HepG2 (cell line): ENCODE results near the gene IFIT5. TPM values are rescaled to one million over a fixed set of nuclear protein-coding genes. Genes with fewer than 3 reads are reported as not detected.
A peak's percentile ranks its signal among the peaks of the same experiment; 100 is the strongest.

Source experiments
- ARID2 ChIP-seq: sonication (generic); formaldehyde crosslinking; IDR thresholded peaks from 2 replicates; pipeline ENCODE4 v1.8.1; 2022; ENCODE audit warnings: mild to moderate bottlenecking, missing genetic modification reagents, borderline replicate concordance
- DRAP1 ChIP-seq: IDR thresholded peaks from 2 replicates; pipeline ENCODE4 v1.6.1; 2016; ENCODE audit warnings: missing genetic modification reagents, missing compliant biosample characterization
- FOXC1 ChIP-seq: sonication (generic); formaldehyde crosslinking; IDR thresholded peaks from 2 replicates; pipeline ENCODE4 v1.8.0; 2022; ENCODE audit warnings: mild to moderate bottlenecking, missing genetic modification reagents, borderline replicate concordance
- GABPB1 ChIP-seq: IDR thresholded peaks from 2 replicates; pipeline ENCODE4 v1.6.1; 2016; ENCODE audit warnings: mild to moderate bottlenecking, missing genetic modification reagents, moderate library complexity, missing compliant biosample characterization
- GLMP ChIP-seq: sonication (generic); formaldehyde crosslinking; IDR thresholded peaks from 2 replicates; pipeline ENCODE4 v1.9.0; 2021; ENCODE audit warnings: missing genetic modification reagents, mild to moderate bottlenecking, borderline replicate concordance
- GTF3A ChIP-seq: sonication (generic); formaldehyde crosslinking; conservative IDR thresholded peaks from 2 replicates; pipeline ENCODE4 v1.4.0; 2020; ENCODE audit warnings: mild to moderate bottlenecking, missing genetic modification reagents
- KLF9 ChIP-seq: IDR thresholded peaks from 2 replicates; pipeline ENCODE4 v1.6.1; 2016; ENCODE audit warnings: low read depth
- PCBP2 ChIP-seq: fragments of 200-400 bp; formaldehyde crosslinking; optimal IDR thresholded peaks from 2 replicates; pipeline ENCODE3; 2018; ENCODE audit warnings: low read length, low read depth; ENCODE audit not compliant: poor library complexity, severe bottlenecking
- POLR2AphosphoS5 ChIP-seq: IDR thresholded peaks from 2 replicates; pipeline ENCODE4 v1.6.1; 2012; ENCODE audit warnings: low read depth, low read length
- RFX5 ChIP-seq: IDR thresholded peaks from 2 replicates; pipeline ENCODE4 v1.6.1; 2011; ENCODE audit warnings: low read depth, low read length, improper control_type of control experiment
- SRSF4 ChIP-seq: fragments of 200-400 bp; formaldehyde crosslinking; IDR thresholded peaks from one replicate; pipeline ENCODE4 v1.6.1; 2018; ENCODE audit warnings: mild to moderate bottlenecking, low read depth, low read length, moderate library complexity; ENCODE audit not compliant: poor library complexity, severe bottlenecking
- TEAD3 ChIP-seq: optimal IDR thresholded peaks from 2 replicates; pipeline ENCODE3; 2016; ENCODE audit warnings: borderline replicate concordance
- ZBTB10 ChIP-seq: sonication (generic); formaldehyde crosslinking; IDR thresholded peaks from 2 replicates; pipeline ENCODE4 v1.4.0; 2020; ENCODE audit warnings: missing genetic modification reagents, borderline replicate concordance
- ZBTB26 ChIP-seq: IDR thresholded peaks from 2 replicates; pipeline ENCODE4 v1.6.1; 2016; ENCODE audit warnings: missing compliant biosample characterization, missing genetic modification reagents, borderline replicate concordance
- ZBTB3 ChIP-seq: sonication (generic); formaldehyde crosslinking; IDR thresholded peaks from 2 replicates; pipeline ENCODE4 v1.4.0; 2020; ENCODE audit warnings: low read depth, mild to moderate bottlenecking, moderate library complexity, missing genetic modification reagents, borderline replicate concordance
- ZC3H4 ChIP-seq: sonication (generic); formaldehyde crosslinking; IDR thresholded peaks from 2 replicates; pipeline ENCODE4 v1.4.0; 2020; ENCODE audit warnings: missing genetic modification reagents, borderline replicate concordance
- ZNF101 ChIP-seq: sonication (generic); formaldehyde crosslinking; IDR thresholded peaks from 2 replicates; pipeline ENCODE4 v1.4.0; 2020; ENCODE audit warnings: mild to moderate bottlenecking, low read depth, missing genetic modification reagents, borderline replicate concordance
- ZNF556 ChIP-seq: sonication (generic); formaldehyde crosslinking; IDR thresholded peaks from 2 replicates; pipeline ENCODE4 v1.4.0; 2020; ENCODE audit warnings: mild to moderate bottlenecking, missing genetic modification reagents, borderline replicate concordance
- ZNF580 ChIP-seq: IDR thresholded peaks from 2 replicates; pipeline ENCODE4 v1.6.1; 2016; ENCODE audit warnings: low read depth, borderline replicate concordance
- ZNF788 ChIP-seq: sonication (generic); formaldehyde crosslinking; IDR thresholded peaks from 2 replicates; pipeline ENCODE4 v1.5.0; 2020; ENCODE audit warnings: mild to moderate bottlenecking, missing genetic modification reagents, borderline replicate concordance
- polyA plus RNA-seq, 8 experiments: library from polyadenylated mRNA; depleted of rRNA in 3 of 8; stranded (reverse) in 7 of 8; unstranded in 1 of 8; fragments of >200 nt; fragmentation: Illumina TruSeq in 4 of 8; extraction: Trizol in 4 of 8; gene quantifications; 2 replicates each; pipeline versions ENCODE4 v1.2.1 to v1.2.3, GENCODE V29; 2011 to 2016; ENCODE audit warnings: low read depth in 4 of 8, missing spikeins in 1 of 8, mixed read lengths in 1 of 8; ENCODE audit not compliant: insufficient read depth in 1 of 8
- total RNA-seq, 5 experiments: library from RNA; depleted of rRNA; stranded (reverse); fragments of >200 nt; fragmentation: Illumina TruSeq; extraction: Trizol; gene quantifications; 2 replicates each; pipeline ENCODE4 v1.2.3, GENCODE V29; 2016; ENCODE audit warnings: low read depth in 1 of 5

IFIT5 gene
- total and polyA plus RNA-seq, 2 of the 13 experiments (the other 11 are each of a cell fraction or from before 2014, with no cell fraction given) = 2.2 to 8.3 TPM

GRCh38 chr10:89373916-89374711 is 40.3 kb upstream of the IFIT5 start (continued):
- TF ChIP-seq GLMP (CRISPR knock-in tag) (no peak), GTF3A (CRISPR knock-in tag) (no peak), ZBTB26 (CRISPR knock-in tag) (no peak; the same call in 1 of the 2 replicates), GABPB1 (no peak), ARID2 (no peak), DRAP1 (CRISPR knock-in tag) (peak; percentile 54; the same call in 1 of the 2 replicates), POLR2AphosphoS5 (no peak), ZNF580 (CRISPR knock-in tag) (no peak), TEAD3 (CRISPR knock-in tag) (peak; percentile 69), RFX5 (no peak), SRSF4 (no peak), ZNF788 (CRISPR knock-in tag) (no peak), FOXC1 (CRISPR knock-in tag) (no peak), KLF9 (CRISPR knock-in tag) (no peak), ZNF101 (no peak), ZBTB10 (CRISPR knock-in tag) (no peak), ZNF556 (no peak), ZC3H4 (CRISPR knock-in tag) (no peak), ZBTB3 (CRISPR knock-in tag) (no peak), PCBP2 (no peak)
